Measurements from ENCODE around the gene HSFX4.
A peak's percentile ranks its signal among the peaks of the same experiment; 100 is the strongest.
"Not testable (repeated sequence)": the region's sequence is repeated elsewhere in the genome, so short reads cannot be mapped to it uniquely, and the experiment has no call there.

HSFX4 gene

GRCh38 chrX:149909324-149910177 is 19.8 kb upstream of the HSFX4 start:
- no peaks in the 10 kb centered on the region for H3K4me1 ChIP-seq (ENCODE audit: control extremely low read depth in 1 of 4, control insufficient read depth in 4 of 4, insufficient read depth in 4 of 4, low read length in 3 of 4)
- WGBS (ENCODE audit: insufficient coverage), result 89% methylated on average over 3 of the region's 4 CpGs
- no peak overlapping the region for H3K27ac ChIP-seq (ENCODE audit: insufficient read depth in 1 of 2, low read depth in 1 of 2, low read length in 2 of 2, poor library complexity in 1 of 2, severe bottlenecking in 2 of 2)
- CTCF ChIA-PET, result no interaction called here
- H3K36me3 ChIP-seq (ENCODE audit: control insufficient read depth in 4 of 4, insufficient read depth in 4 of 4, low read length in 3 of 4), result no peaks in the 10 kb centered on the region
- peak in 2 of 3 donors; percentile 26 to 59 for DNase-seq
- no peak overlapping the region for H3K4me3 ChIP-seq (ENCODE audit: control insufficient read depth in 1 of 7, extremely low read depth in 1 of 7, insufficient read depth in 4 of 7, low read depth in 2 of 7, low read length in 6 of 7)
- no peaks in the 10 kb centered on the region for H3K27me3 ChIP-seq (replicated peaks in 2 of 5; ENCODE audit: control insufficient read depth in 4 of 5, insufficient read depth in 5 of 5, low read length in 4 of 5)
- POLR2A ChIA-PET, result interaction anchor here (0.6 kb wide), 1 partner anchor 1345 kb away, joined by 3 read pairs; no protein-coding TSS in a partner anchor
- no peaks in the 10 kb centered on the region for H3K9me3 ChIP-seq (ENCODE audit: control extremely low read depth in 1 of 5, control insufficient read depth in 4 of 5, insufficient read depth in 2 of 5, low read depth in 1 of 5, low read length in 4 of 5)

GRCh38 chrX:149910178-149910695 is 19.1 kb upstream of the HSFX4 start:
- no peaks in the 10 kb centered on the region for H3K9me3 ChIP-seq (ENCODE audit: control extremely low read depth in 1 of 5, control insufficient read depth in 4 of 5, insufficient read depth in 2 of 5, low read depth in 1 of 5, low read length in 4 of 5)
- DNase-seq, result peak in 1 of 3 donors; percentile 29
- no peaks in the 10 kb centered on the region for H3K27me3 ChIP-seq (replicated peaks in 2 of 5; ENCODE audit: control insufficient read depth in 4 of 5, insufficient read depth in 5 of 5, low read length in 4 of 5)
- no peak overlapping the region for H3K4me3 ChIP-seq (ENCODE audit: control insufficient read depth in 1 of 7, extremely low read depth in 1 of 7, insufficient read depth in 4 of 7, low read depth in 2 of 7, low read length in 6 of 7)
- H3K4me1 ChIP-seq (ENCODE audit: control extremely low read depth in 1 of 4, control insufficient read depth in 4 of 4, insufficient read depth in 4 of 4, low read length in 3 of 4), result no peaks in the 10 kb centered on the region
- WGBS (ENCODE audit: insufficient coverage), result 70% methylated on average over 2 of the region's 9 CpGs
- no peaks in the 10 kb centered on the region for H3K36me3 ChIP-seq (ENCODE audit: control insufficient read depth in 4 of 4, insufficient read depth in 4 of 4, low read length in 3 of 4)
- POLR2A ChIA-PET, result no interaction called here
- CTCF ChIA-PET, result no interaction called here
- H3K27ac ChIP-seq (ENCODE audit: insufficient read depth in 1 of 2, low read depth in 1 of 2, low read length in 2 of 2, poor library complexity in 1 of 2, severe bottlenecking in 2 of 2), result no peak overlapping the region

GRCh38 chrX:149916745-149917392 is 12.5 kb upstream of the HSFX4 start:
- Histone ChIP-seq H3K27me3 (replicated peaks in 2 of 5; ENCODE audit: control insufficient read depth in 4 of 5, insufficient read depth in 5 of 5, low read length in 4 of 5) (no peaks in the 10 kb centered on the region), H3K4me3 (ENCODE audit: control insufficient read depth in 1 of 7, extremely low read depth in 1 of 7, insufficient read depth in 4 of 7, low read depth in 2 of 7, low read length in 6 of 7) (no peak overlapping the region), H3K36me3 (ENCODE audit: control insufficient read depth in 4 of 4, insufficient read depth in 4 of 4, low read length in 3 of 4) (no peaks in the 10 kb centered on the region), H3K4me1 (ENCODE audit: control extremely low read depth in 1 of 4, control insufficient read depth in 4 of 4, insufficient read depth in 4 of 4, low read length in 3 of 4) (no peaks in the 10 kb centered on the region), H3K9me3 (ENCODE audit: control extremely low read depth in 1 of 5, control insufficient read depth in 4 of 5, insufficient read depth in 2 of 5, low read depth in 1 of 5, low read length in 4 of 5) (no peaks in the 10 kb centered on the region), H3K27ac (ENCODE audit: insufficient read depth in 1 of 2, low read depth in 1 of 2, low read length in 2 of 2, poor library complexity in 1 of 2, severe bottlenecking in 2 of 2) (no peak overlapping the region)
- DNase-seq, result no peak
- WGBS (ENCODE audit: insufficient coverage), result 87% methylated on average over 3 of the region's 3 CpGs
- CTCF ChIA-PET, result interaction anchor here (0.7 kb wide), 1 partner anchor 22 kb away, joined by 4 read pairs; no protein-coding TSS in a partner anchor
- POLR2A ChIA-PET, result no interaction called here

- H3K4me3 ChIP-seq (ENCODE audit: control insufficient read depth in 1 of 7, extremely low read depth in 1 of 7, insufficient read depth in 4 of 7, low read depth in 2 of 7, low read length in 6 of 7); CTCF ChIA-PET; H3K36me3 ChIP-seq (ENCODE audit: control insufficient read depth in 4 of 4, insufficient read depth in 4 of 4, low read length in 3 of 4); H3K9me3 ChIP-seq (ENCODE audit: control extremely low read depth in 1 of 5, control insufficient read depth in 4 of 5, insufficient read depth in 2 of 5, low read depth in 1 of 5, low read length in 4 of 5); DNase-seq; H3K27ac ChIP-seq (ENCODE audit: insufficient read depth in 1 of 2, low read depth in 1 of 2, low read length in 2 of 2, poor library complexity in 1 of 2, severe bottlenecking in 2 of 2); POLR2A ChIA-PET; H3K27me3 ChIP-seq (replicated peaks in 2 of 5; ENCODE audit: control insufficient read depth in 4 of 5, insufficient read depth in 5 of 5, low read length in 4 of 5); H3K4me1 ChIP-seq (ENCODE audit: control extremely low read depth in 1 of 4, control insufficient read depth in 4 of 4, insufficient read depth in 4 of 4, low read length in 3 of 4): not testable (repeated sequence)
- WGBS (ENCODE audit: insufficient coverage), result no CpG with 5 or more reads among the region's 4 CpGs
These were observed 5.5 kb upstream of the HSFX4 start for GRCh38 chrX:149923836-149924235.

- H3K4me3 ChIP-seq (ENCODE audit: control insufficient read depth in 1 of 7, extremely low read depth in 1 of 7, insufficient read depth in 4 of 7, low read depth in 2 of 7, low read length in 6 of 7); H3K27ac ChIP-seq (ENCODE audit: insufficient read depth in 1 of 2, low read depth in 1 of 2, low read length in 2 of 2, poor library complexity in 1 of 2, severe bottlenecking in 2 of 2); H3K4me1 ChIP-seq (ENCODE audit: control extremely low read depth in 1 of 4, control insufficient read depth in 4 of 4, insufficient read depth in 4 of 4, low read length in 3 of 4); H3K9me3 ChIP-seq (ENCODE audit: control extremely low read depth in 1 of 5, control insufficient read depth in 4 of 5, insufficient read depth in 2 of 5, low read depth in 1 of 5, low read length in 4 of 5); POLR2A ChIA-PET; H3K27me3 ChIP-seq (replicated peaks in 2 of 5; ENCODE audit: control insufficient read depth in 4 of 5, insufficient read depth in 5 of 5, low read length in 4 of 5); CTCF ChIA-PET; H3K36me3 ChIP-seq (ENCODE audit: control insufficient read depth in 4 of 4, insufficient read depth in 4 of 4, low read length in 3 of 4); DNase-seq: not testable (repeated sequence)
- no CpG with 5 or more reads among the region's 5 CpGs for WGBS (ENCODE audit: insufficient coverage)
These were observed 4.9 kb upstream of the HSFX4 start for GRCh38 chrX:149924434-149924833.

- H3K27me3 ChIP-seq (replicated peaks in 2 of 5; ENCODE audit: control insufficient read depth in 4 of 5, insufficient read depth in 5 of 5, low read length in 4 of 5); H3K9me3 ChIP-seq (ENCODE audit: control extremely low read depth in 1 of 5, control insufficient read depth in 4 of 5, insufficient read depth in 2 of 5, low read depth in 1 of 5, low read length in 4 of 5); CTCF ChIA-PET; H3K36me3 ChIP-seq (ENCODE audit: control insufficient read depth in 4 of 4, insufficient read depth in 4 of 4, low read length in 3 of 4); H3K27ac ChIP-seq (ENCODE audit: insufficient read depth in 1 of 2, low read depth in 1 of 2, low read length in 2 of 2, poor library complexity in 1 of 2, severe bottlenecking in 2 of 2); POLR2A ChIA-PET; H3K4me3 ChIP-seq (ENCODE audit: control insufficient read depth in 1 of 7, extremely low read depth in 1 of 7, insufficient read depth in 4 of 7, low read depth in 2 of 7, low read length in 6 of 7); H3K4me1 ChIP-seq (ENCODE audit: control extremely low read depth in 1 of 4, control insufficient read depth in 4 of 4, insufficient read depth in 4 of 4, low read length in 3 of 4); DNase-seq: not testable (repeated sequence)
- no CpG with 5 or more reads among the region's 8 CpGs for WGBS (ENCODE audit: insufficient coverage)
These were observed 2.0 kb upstream of the HSFX4 start for GRCh38 chrX:149927245-149927963.

GRCh38 chrX:149927964-149928258 is 1.5 kb upstream of the HSFX4 start:
- H3K36me3 ChIP-seq (ENCODE audit: control insufficient read depth in 4 of 4, insufficient read depth in 4 of 4, low read length in 3 of 4); H3K9me3 ChIP-seq (ENCODE audit: control extremely low read depth in 1 of 5, control insufficient read depth in 4 of 5, insufficient read depth in 2 of 5, low read depth in 1 of 5, low read length in 4 of 5); H3K27ac ChIP-seq (ENCODE audit: insufficient read depth in 1 of 2, low read depth in 1 of 2, low read length in 2 of 2, poor library complexity in 1 of 2, severe bottlenecking in 2 of 2); H3K4me3 ChIP-seq (ENCODE audit: control insufficient read depth in 1 of 7, extremely low read depth in 1 of 7, insufficient read depth in 4 of 7, low read depth in 2 of 7, low read length in 6 of 7); DNase-seq; H3K4me1 ChIP-seq (ENCODE audit: control extremely low read depth in 1 of 4, control insufficient read depth in 4 of 4, insufficient read depth in 4 of 4, low read length in 3 of 4); POLR2A ChIA-PET; H3K27me3 ChIP-seq (replicated peaks in 2 of 5; ENCODE audit: control insufficient read depth in 4 of 5, insufficient read depth in 5 of 5, low read length in 4 of 5); CTCF ChIA-PET: not testable (repeated sequence)
- no CpG with 5 or more reads among the region's 1 CpG for WGBS (ENCODE audit: insufficient coverage)

All from common myeloid progenitor, CD34-positive (primary cell).